Tibial artery (tissue), 4 donors: Measurements from ENCODE around the gene CNEP1R1.

Source experiments
- DNase-seq, 2 donors: peaks; one replicate each; pipeline ENCODE4 v3.0.0-alpha.2; 2019
- H3K27ac ChIP-seq, 2 donors: fragments of 200-600 bp; sonication (generic) in 1 of 2; 1 replicate in 1 of 2; 2 replicates in 1 of 2; pipeline ENCODE4 v1.5.1; 2018 to 2019; ENCODE audit warnings: mild to moderate bottlenecking in 1 of 2
- H3K27me3 ChIP-seq, 2 donors: fragments of 200-600 bp; sonication (generic) in 1 of 2; one replicate each; pipeline versions ENCODE4 v1.5.1 to v1.6.0; 2016 to 2019
- H3K36me3 ChIP-seq, 3 donors: fragments of 200-600 bp; sonication (generic) in 2 of 3; one replicate each; pipeline ENCODE4 v1.5.1; 2016 to 2019; ENCODE audit warnings: mild to moderate bottlenecking in 2 of 3
- H3K4me1 ChIP-seq, 4 donors: fragments of 200-600 bp; sonication (generic) in 2 of 4; 1 replicate in 3 of 4; 2 replicates in 1 of 4; pipeline ENCODE4 v1.5.1; 2016 to 2019
- H3K4me3 ChIP-seq, 2 donors: fragments of 200-600 bp; sonication (generic) in 1 of 2; 1 replicate in 1 of 2; 2 replicates in 1 of 2; pipeline ENCODE4 v1.5.1; 2018 to 2019; ENCODE audit warnings: mild to moderate bottlenecking in 2 of 2
- H3K9me3 ChIP-seq, 3 donors: fragments of 200-600 bp; sonication (generic) in 1 of 3; one replicate each; pipeline ENCODE4 v1.5.1; 2016 to 2019
- intact Hi-C: fragments of 100-400 bp; cut with DNase I; formaldehyde crosslinking; loops from one replicate; pipeline ENCODE4 v1.15.0; 2023; ENCODE audit warnings: low total_unique reads
- TF ChIP-seq, protein P1 (sequence below), 2 experiments: fragments of 200-600 bp in 1 of 2; fragments of 450-650 bp in 1 of 2; IDR thresholded peaks; one replicate each; pipeline ENCODE4 v1.5.1; 2017 to 2019; ENCODE audit warnings: antibody characterized with exemption in 2 of 2, mild to moderate bottlenecking in 1 of 2, moderate library complexity in 1 of 2

The CNEP1R1 gene

DNA sequence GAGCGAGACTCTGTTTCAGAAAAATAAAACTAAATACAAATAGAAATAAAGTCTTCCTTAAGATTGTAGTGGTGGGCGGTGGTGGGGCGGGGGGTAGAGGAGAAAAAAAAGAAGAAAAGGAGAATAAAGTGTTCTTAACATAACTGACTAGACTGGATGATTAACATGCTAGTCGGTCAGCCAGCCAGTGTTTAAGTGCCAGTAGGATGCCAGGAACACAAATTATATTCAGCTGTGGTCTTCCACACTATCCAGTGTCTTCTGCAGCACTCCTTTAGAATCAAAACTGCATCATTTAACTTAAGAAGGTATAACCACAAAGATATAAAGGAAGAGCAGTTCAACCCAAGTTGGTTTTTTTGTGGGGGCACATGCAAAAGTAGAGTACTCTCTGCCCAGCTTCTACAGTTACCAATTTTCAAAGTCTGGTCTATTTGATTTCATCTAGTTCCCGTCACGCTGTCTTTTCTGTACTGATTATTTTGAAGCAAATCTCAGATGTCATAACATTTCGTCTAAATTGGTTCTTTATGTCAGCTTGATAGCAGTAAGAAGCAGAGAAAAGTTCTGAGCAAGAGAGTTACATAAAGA lies 56.5 kb downstream of the CNEP1R1 start:
- H3K27ac ChIP-seq: no peak overlapping the region
- H3K27me3 ChIP-seq: no peaks in the 10 kb centered on the region
- TF ChIP-seq, protein P1, sequence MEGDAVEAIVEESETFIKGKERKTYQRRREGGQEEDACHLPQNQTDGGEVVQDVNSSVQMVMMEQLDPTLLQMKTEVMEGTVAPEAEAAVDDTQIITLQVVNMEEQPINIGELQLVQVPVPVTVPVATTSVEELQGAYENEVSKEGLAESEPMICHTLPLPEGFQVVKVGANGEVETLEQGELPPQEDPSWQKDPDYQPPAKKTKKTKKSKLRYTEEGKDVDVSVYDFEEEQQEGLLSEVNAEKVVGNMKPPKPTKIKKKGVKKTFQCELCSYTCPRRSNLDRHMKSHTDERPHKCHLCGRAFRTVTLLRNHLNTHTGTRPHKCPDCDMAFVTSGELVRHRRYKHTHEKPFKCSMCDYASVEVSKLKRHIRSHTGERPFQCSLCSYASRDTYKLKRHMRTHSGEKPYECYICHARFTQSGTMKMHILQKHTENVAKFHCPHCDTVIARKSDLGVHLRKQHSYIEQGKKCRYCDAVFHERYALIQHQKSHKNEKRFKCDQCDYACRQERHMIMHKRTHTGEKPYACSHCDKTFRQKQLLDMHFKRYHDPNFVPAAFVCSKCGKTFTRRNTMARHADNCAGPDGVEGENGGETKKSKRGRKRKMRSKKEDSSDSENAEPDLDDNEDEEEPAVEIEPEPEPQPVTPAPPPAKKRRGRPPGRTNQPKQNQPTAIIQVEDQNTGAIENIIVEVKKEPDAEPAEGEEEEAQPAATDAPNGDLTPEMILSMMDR (IDR thresholded peaks at IDR 0.05): no peak
- H3K9me3 ChIP-seq: no peaks in the 10 kb centered on the region
- no peaks in the 10 kb centered on the region for H3K4me1 ChIP-seq
- H3K36me3 ChIP-seq: peaks cover 32 to 82% (median 64%) of the 10 kb centered on the region in 3 donors
- DNase-seq: no peak
- no peak overlapping the region for H3K4me3 ChIP-seq
- intact Hi-C loops: no loop called here

DNA sequence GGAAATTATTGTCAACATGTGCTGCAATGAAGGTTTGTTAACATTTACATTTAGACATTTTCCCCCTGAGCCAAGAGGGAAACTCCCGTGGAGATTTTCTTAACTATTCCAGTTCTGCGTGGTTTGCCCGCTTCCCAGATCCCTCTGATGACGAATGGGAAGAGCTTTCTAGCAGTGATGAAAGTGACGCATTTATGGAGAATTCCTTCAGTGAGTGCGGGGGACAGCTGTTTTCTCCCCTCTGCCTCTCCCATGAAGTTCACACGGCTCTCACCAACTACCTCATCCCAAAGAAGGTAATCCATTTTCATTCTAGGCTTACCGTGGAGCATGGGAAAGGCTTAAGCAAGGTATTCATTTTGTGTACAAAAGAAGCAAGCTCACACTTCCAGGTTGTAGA lies 59.0 kb downstream of the CNEP1R1 start:
- H3K27me3 ChIP-seq: no peaks in the 10 kb centered on the region
- peaks cover 52 to 92% (median 76%) of the 10 kb centered on the region in 3 donors for H3K36me3 ChIP-seq
- no peak for DNase-seq
- no peak overlapping the region for H3K27ac ChIP-seq
- TF ChIP-seq, protein P1 (IDR thresholded peaks at IDR 0.05): no peak
- H3K4me1 ChIP-seq: no peaks in the 10 kb centered on the region
- no peak overlapping the region for H3K4me3 ChIP-seq
- H3K9me3 ChIP-seq: no peaks in the 10 kb centered on the region
- intact Hi-C loops: no loop called here

DNA sequence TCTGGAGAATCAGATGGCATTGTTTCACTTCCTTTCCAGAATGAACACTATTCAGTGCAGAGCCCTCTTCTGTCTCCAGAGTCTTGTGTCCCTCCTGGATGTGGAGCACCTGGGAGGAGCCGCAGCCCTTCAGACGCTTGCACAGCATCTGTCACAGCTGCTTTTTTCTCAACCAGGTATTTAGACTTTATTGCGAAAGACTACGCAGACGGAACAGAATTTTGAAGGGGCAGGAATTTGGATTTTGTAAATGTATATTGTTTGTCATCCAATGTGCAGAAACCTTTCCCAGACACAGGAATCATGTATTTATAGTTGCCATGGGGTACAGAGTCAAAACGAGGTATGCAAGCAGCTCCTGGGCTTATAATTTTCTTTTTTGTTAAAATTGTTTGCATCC lies 61.2 kb downstream of the CNEP1R1 start:
- no peak overlapping the region for H3K27ac ChIP-seq
- peaks cover 45 to 82% (median 61%) of the 10 kb centered on the region in 3 donors for H3K36me3 ChIP-seq
- TF ChIP-seq, protein P1 (IDR thresholded peaks at IDR 0.05): no peak
- H3K4me1 ChIP-seq: no peaks in the 10 kb centered on the region
- H3K4me3 ChIP-seq: no peak overlapping the region
- no peak for DNase-seq
- H3K27me3 ChIP-seq: no peaks in the 10 kb centered on the region
- intact Hi-C loops: no loop called here
- H3K9me3 ChIP-seq: no peaks in the 10 kb centered on the region
